WTC11 (cell line): ENCODE results near the gene FAM3D. TPM values are rescaled to one million over a fixed set of nuclear protein-coding genes. Genes with fewer than 3 reads are reported as not detected.

Experiments used
- ATAC-seq: fragments of 200-7000 bp; cut with Tn5 transposase; 2 replicates; pipeline ENCODE4 v1.10.0; 2021; ENCODE audit warnings: mild to moderate bottlenecking, moderate library complexity
- CTCF ChIA-PET: fragments of 300-600 bp; sonication (Branson Sonifier 250); formaldehyde crosslinking; loops from one replicate; lab custom pipeline; 2021; ENCODE audit warnings: antibody characterized with exemption; lab: Charles Lee
- POLR2A ChIA-PET: fragments of 350-600 bp; sonication (Branson Sonifier 250); formaldehyde crosslinking; loops from one replicate; lab custom pipeline; 2021; ENCODE audit warnings: antibody characterized with exemption; lab: Charles Lee
- DNase-seq: peaks from one replicate; pipeline ENCODE4 v3.0.0; 2021; ENCODE audit warnings: low spot score
- H3K27ac Mint-ChIP-seq: 2 replicates; pipeline ENCODE4 v1.8.0; 2021; ENCODE audit warnings: mixed read lengths
- H3K27me3 Mint-ChIP-seq: 2 replicates; pipeline ENCODE4 v1.8.0; 2021; ENCODE audit warnings: low read depth, mild to moderate bottlenecking, moderate library complexity, mixed read lengths
- H3K36me3 Mint-ChIP-seq: 2 replicates; pipeline ENCODE4 v1.8.0; 2021; ENCODE audit warnings: mixed read lengths
- H3K4me1 Mint-ChIP-seq: 2 replicates; pipeline ENCODE4 v1.8.0; 2022; ENCODE audit warnings: mixed read lengths
- H3K4me3 Mint-ChIP-seq: 2 replicates; pipeline ENCODE4 v1.8.0; 2021; ENCODE audit warnings: mild to moderate bottlenecking, moderate library complexity, mixed read lengths
- H3K9me3 Mint-ChIP-seq: 2 replicates; pipeline ENCODE4 v1.8.0; 2021; ENCODE audit warnings: mixed read lengths
- ATF1 ChIP-seq: sonication (generic); formaldehyde crosslinking; IDR thresholded peaks from 2 replicates; pipeline ENCODE4 v1.8.1; 2023; ENCODE audit warnings: mild to moderate bottlenecking, moderate library complexity, missing genetic modification reagents
- ATF3 ChIP-seq: sonication (generic); formaldehyde crosslinking; conservative IDR thresholded peaks from 2 replicates; pipeline ENCODE4 v1.8.1; 2022; ENCODE audit warnings: mild to moderate bottlenecking, missing genetic modification reagents
- JUN ChIP-seq: sonication (generic); formaldehyde crosslinking; IDR thresholded peaks from 2 replicates; pipeline ENCODE4 v1.8.0; 2023; ENCODE audit warnings: mild to moderate bottlenecking, missing genetic modification reagents
- MYBL2 ChIP-seq: sonication (generic); formaldehyde crosslinking; IDR thresholded peaks from 2 replicates; pipeline ENCODE4 v1.8.1; 2023; ENCODE audit warnings: mild to moderate bottlenecking, moderate library complexity, missing genetic modification reagents
- NR2C2 ChIP-seq: sonication (generic); formaldehyde crosslinking; IDR thresholded peaks from 2 replicates; pipeline ENCODE4 v1.8.0; 2022; ENCODE audit warnings: mild to moderate bottlenecking, missing genetic modification reagents
- OVOL2 ChIP-seq: fragments of 250-450 bp; sonication (Bioruptor Pico); IDR thresholded peaks from 2 replicates; pipeline ENCODE4 v1.9.0; 2021; ENCODE audit warnings: mild to moderate bottlenecking, borderline replicate concordance
- SMAD4 ChIP-seq: sonication (generic); formaldehyde crosslinking; IDR thresholded peaks from 2 replicates; pipeline ENCODE4 v1.8.0; 2022; ENCODE audit warnings: mild to moderate bottlenecking, missing genetic modification reagents
- ZMAT4 ChIP-seq: fragments of 250-450 bp; sonication (Bioruptor Pico); IDR thresholded peaks from 2 replicates; pipeline ENCODE4 v1.9.0; 2021; ENCODE audit warnings: mild to moderate bottlenecking
- ZNF138 ChIP-seq: sonication (generic); formaldehyde crosslinking; conservative IDR thresholded peaks from 2 replicates; pipeline ENCODE4 v1.8.1; 2022; ENCODE audit warnings: mild to moderate bottlenecking, moderate library complexity, missing genetic modification reagents
- ZNF232 ChIP-seq: sonication (generic); formaldehyde crosslinking; IDR thresholded peaks from 2 replicates; pipeline ENCODE4 v1.8.0; 2022; ENCODE audit warnings: mild to moderate bottlenecking, missing genetic modification reagents
- ZNF423 ChIP-seq: fragments of 250-450 bp; sonication (Bioruptor Pico); IDR thresholded peaks from 2 replicates; pipeline ENCODE4 v2.1.2; 2022; ENCODE audit warnings: mild to moderate bottlenecking, moderate library complexity
- ZNF512 ChIP-seq: sonication (generic); formaldehyde crosslinking; IDR thresholded peaks from 2 replicates; pipeline ENCODE4 v1.8.1; 2022; ENCODE audit warnings: missing genetic modification reagents, borderline replicate concordance
- total RNA-seq: library from RNA; stranded (reverse); gene quantifications from 3 replicates; pipeline ENCODE4 v1.2.3, GENCODE V29; 2021
- TF ChIP-seq, protein P1 (sequence below): fragments of 250-450 bp; sonication (Bioruptor Pico); IDR thresholded peaks from 2 replicates; pipeline ENCODE4 v2.1.2; 2022; ENCODE audit warnings: mild to moderate bottlenecking, moderate library complexity
- TF ChIP-seq, protein P2 (sequence below): sonication (generic); formaldehyde crosslinking; IDR thresholded peaks from 2 replicates; pipeline ENCODE4 v1.8.0; 2022; ENCODE audit warnings: mild to moderate bottlenecking, missing genetic modification reagents
- TF ChIP-seq, protein P3 (sequence below): sonication (generic); formaldehyde crosslinking; IDR thresholded peaks from 2 replicates; pipeline ENCODE4 v1.8.0; 2022; ENCODE audit warnings: mild to moderate bottlenecking, missing genetic modification reagents
- TF ChIP-seq, protein P4 (sequence below): sonication (generic); formaldehyde crosslinking; IDR thresholded peaks from 2 replicates; pipeline ENCODE4 v1.8.1; 2023; ENCODE audit warnings: mild to moderate bottlenecking, missing genetic modification reagents
- TF ChIP-seq, protein P5 (sequence below): sonication (generic); formaldehyde crosslinking; IDR thresholded peaks from 2 replicates; pipeline ENCODE4 v1.8.0; 2023; ENCODE audit warnings: missing genetic modification reagents

FAM3D gene
- total RNA-seq, 1 experiment from 2014 or later = 0.66 TPM

DNA sequence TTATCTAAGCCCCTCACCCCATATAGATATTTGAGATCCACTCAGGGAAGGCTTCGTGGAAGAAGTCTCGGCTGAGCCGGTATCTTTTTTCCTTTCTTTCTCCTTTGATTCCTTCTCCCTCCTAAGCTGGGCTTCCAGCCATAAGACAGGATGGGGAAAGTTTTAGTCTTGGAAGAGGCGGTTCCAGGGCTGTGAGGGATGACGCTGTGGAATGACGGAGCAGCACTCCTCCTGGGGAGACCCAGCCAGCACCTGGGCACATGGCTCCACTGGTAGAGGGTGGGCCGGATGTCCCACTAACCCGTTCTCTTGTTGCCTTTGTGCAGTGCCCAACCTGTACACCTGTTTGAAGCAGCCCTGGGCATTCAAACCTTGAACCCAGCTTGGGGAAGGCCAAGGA is 46.2 kb downstream of the FAM3D start (continued):
- TF ChIP-seq NR2C2 (no peak), ZNF138 (CRISPR knock-in tag) (no peak), ZNF232 (CRISPR knock-in tag) (no peak)
- TF ChIP-seq, protein P1, sequence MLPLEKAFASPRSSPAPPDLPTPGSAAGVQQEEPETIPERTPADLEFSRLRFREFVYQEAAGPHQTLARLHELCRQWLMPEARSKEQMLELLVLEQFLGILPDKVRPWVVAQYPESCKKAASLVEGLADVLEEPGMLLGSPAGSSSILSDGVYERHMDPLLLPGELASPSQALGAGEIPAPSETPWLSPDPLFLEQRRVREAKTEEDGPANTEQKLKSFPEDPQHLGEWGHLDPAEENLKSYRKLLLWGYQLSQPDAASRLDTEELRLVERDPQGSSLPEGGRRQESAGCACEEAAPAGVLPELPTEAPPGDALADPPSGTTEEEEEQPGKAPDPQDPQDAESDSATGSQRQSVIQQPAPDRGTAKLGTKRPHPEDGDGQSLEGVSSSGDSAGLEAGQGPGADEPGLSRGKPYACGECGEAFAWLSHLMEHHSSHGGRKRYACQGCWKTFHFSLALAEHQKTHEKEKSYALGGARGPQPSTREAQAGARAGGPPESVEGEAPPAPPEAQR = no peak
- TF ChIP-seq, protein P2, sequence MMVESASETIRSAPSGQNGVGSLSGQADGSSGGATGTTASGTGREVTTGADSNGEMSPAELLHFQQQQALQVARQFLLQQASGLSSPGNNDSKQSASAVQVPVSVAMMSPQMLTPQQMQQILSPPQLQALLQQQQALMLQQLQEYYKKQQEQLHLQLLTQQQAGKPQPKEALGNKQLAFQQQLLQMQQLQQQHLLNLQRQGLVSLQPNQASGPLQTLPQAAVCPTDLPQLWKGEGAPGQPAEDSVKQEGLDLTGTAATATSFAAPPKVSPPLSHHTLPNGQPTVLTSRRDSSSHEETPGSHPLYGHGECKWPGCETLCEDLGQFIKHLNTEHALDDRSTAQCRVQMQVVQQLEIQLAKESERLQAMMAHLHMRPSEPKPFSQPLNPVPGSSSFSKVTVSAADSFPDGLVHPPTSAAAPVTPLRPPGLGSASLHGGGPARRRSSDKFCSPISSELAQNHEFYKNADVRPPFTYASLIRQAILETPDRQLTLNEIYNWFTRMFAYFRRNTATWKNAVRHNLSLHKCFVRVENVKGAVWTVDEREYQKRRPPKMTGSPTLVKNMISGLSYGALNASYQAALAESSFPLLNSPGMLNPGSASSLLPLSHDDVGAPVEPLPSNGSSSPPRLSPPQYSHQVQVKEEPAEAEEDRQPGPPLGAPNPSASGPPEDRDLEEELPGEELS = no peak

- H3K27me3 Mint-ChIP-seq = no peaks in the 10 kb centered on the region
- no peak for DNase-seq
- no peaks in the 10 kb centered on the region for H3K36me3 Mint-ChIP-seq
- peak; percentile 24 for ATAC-seq
- H3K4me3 Mint-ChIP-seq = no peak overlapping the region
- peaks cover 10% of the 10 kb centered on the region for H3K4me1 Mint-ChIP-seq
- POLR2A ChIA-PET = no interaction called here
- CTCF ChIA-PET = interaction anchor here (1.0 to 3.6 kb wide), 5 partner anchors 9 to 49 kb away, joined by 4 to 28 read pairs (median 12); no protein-coding TSS in a partner anchor
- H3K27ac Mint-ChIP-seq = no peak overlapping the region
- no peaks in the 10 kb centered on the region for H3K9me3 Mint-ChIP-seq
- TF ChIP-seq, protein P3, sequence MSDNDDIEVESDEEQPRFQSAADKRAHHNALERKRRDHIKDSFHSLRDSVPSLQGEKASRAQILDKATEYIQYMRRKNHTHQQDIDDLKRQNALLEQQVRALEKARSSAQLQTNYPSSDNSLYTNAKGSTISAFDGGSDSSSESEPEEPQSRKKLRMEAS (CRISPR knock-in tag) = no peak
- TF ChIP-seq ZMAT4 (CRISPR knock-in tag) = no peak
- TF ChIP-seq, protein P4, sequence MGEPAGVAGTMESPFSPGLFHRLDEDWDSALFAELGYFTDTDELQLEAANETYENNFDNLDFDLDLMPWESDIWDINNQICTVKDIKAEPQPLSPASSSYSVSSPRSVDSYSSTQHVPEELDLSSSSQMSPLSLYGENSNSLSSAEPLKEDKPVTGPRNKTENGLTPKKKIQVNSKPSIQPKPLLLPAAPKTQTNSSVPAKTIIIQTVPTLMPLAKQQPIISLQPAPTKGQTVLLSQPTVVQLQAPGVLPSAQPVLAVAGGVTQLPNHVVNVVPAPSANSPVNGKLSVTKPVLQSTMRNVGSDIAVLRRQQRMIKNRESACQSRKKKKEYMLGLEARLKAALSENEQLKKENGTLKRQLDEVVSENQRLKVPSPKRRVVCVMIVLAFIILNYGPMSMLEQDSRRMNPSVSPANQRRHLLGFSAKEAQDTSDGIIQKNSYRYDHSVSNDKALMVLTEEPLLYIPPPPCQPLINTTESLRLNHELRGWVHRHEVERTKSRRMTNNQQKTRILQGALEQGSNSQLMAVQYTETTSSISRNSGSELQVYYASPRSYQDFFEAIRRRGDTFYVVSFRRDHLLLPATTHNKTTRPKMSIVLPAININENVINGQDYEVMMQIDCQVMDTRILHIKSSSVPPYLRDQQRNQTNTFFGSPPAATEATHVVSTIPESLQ = no peak
Observed at GRCh38 chr3:58617338-58617761, 49.2 kb downstream of the FAM3D start.

GRCh38 chr3:58613236-58614132 is 53.1 kb downstream of the FAM3D start:
- no peak overlapping the region for H3K27ac Mint-ChIP-seq
- CTCF ChIA-PET = interaction anchor here (1.1 kb wide), 1 partner anchor 17 kb away, joined by 4 read pairs; no protein-coding TSS in a partner anchor
- H3K36me3 Mint-ChIP-seq = no peaks in the 10 kb centered on the region
- DNase-seq (no peak), ATAC-seq (peak; percentile 66)
- no peaks in the 10 kb centered on the region for H3K9me3 Mint-ChIP-seq
- POLR2A ChIA-PET = no interaction called here
- H3K27me3 Mint-ChIP-seq = no peaks in the 10 kb centered on the region
- no peak for TF ChIP-seq OVOL2 (CRISPR knock-in tag)
- no peak for TF ChIP-seq ATF3 (CRISPR knock-in tag)
- no peak for TF ChIP-seq ATF1 (CRISPR knock-in tag)
- TF ChIP-seq, protein P5, sequence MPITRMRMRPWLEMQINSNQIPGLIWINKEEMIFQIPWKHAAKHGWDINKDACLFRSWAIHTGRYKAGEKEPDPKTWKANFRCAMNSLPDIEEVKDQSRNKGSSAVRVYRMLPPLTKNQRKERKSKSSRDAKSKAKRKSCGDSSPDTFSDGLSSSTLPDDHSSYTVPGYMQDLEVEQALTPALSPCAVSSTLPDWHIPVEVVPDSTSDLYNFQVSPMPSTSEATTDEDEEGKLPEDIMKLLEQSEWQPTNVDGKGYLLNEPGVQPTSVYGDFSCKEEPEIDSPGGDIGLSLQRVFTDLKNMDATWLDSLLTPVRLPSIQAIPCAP = no peak
- no peak for TF ChIP-seq NR2C2
- TF ChIP-seq SMAD4 (CRISPR knock-in tag) = no peak
- no peak for TF ChIP-seq JUN (CRISPR knock-in tag)
- no peak for TF ChIP-seq ZNF423 (CRISPR knock-in tag)
- no peak for TF ChIP-seq MYBL2 (CRISPR knock-in tag)
- TF ChIP-seq ZNF512 (CRISPR knock-in tag) = no peak
- H3K4me1 Mint-ChIP-seq = peaks cover 10% of the 10 kb centered on the region
- H3K4me3 Mint-ChIP-seq = no peak overlapping the region
